ENCODE data around the gene MICALL1.
A peak's percentile ranks its signal among the peaks of the same experiment; 100 is the strongest.
"Not testable (repeated sequence)": the region's sequence is repeated elsewhere in the genome, so short reads cannot be mapped to it uniquely, and the experiment has no call there.

Gene MICALL1

GRCh38 chr22:37927637-37927936 lies 21.5 kb downstream of the MICALL1 start:
- no peak for FAIRE-seq

GRCh38 chr22:37929390-37929789 lies 23.3 kb downstream of the MICALL1 start:
- FAIRE-seq, result no peak

DNA sequence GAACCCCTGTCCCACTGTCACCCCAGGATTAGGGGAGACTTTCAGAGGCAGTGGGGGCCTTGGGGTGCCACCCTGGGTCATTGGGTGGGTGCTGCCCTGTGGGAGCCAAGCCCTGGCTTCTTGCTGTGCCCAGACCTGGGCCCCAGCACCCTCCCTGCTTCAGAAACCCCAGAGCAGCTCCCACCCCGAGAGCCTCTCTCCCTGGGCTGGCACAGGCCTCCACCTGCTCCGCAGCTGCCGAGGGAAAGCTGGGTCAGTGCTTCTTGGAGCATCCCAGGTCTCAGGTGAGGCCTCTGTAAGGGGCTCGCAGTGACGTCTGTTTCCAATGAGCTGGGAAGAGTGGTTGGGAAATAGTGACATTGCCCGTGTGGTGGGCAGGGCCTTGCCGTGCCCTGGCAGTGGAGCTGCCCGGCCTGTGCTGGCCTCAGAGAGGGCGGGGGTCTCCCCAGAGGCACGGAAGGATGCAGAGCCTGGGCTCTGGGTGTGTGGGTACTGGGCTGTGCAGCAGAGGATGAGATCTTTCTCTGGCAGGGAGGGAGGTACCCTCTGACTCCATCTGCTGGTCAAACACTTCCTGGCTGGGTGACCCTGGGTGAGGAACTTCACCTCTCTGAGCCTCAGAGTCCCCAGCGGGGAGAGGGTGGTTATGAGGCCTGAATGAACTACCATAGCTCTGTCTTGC lies 24.3 kb downstream of the MICALL1 start:
- no peak for FAIRE-seq

- FAIRE-seq, result no peak
Measured at GRCh38 chr22:37930952-37931440, 24.9 kb downstream of the MICALL1 start.

DNA sequence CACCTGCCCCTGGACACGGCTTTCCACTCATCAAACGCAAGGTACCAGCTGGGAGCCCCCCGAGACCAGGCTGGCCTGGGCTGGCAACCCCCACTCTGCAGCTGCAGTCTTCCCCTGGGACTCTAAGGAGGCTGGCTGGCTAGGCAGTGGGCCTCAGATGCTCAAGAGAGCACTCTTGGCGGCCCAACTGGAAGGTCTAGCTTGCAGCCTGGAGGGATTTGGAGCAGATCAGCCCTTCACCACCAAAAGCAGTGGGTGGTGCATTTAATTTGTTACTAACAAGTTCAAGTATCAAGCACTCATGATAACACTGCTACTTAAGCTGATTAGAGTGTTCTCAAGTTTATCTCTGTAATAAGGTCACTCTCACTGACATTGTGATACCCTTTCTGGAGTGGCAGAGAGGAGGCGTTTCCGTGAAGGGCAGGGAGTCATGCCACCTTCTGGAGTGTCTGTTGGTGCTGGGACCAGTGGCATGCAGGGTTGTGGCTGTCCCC lies 25.8 kb downstream of the MICALL1 start:
- no peak for FAIRE-seq

DNA sequence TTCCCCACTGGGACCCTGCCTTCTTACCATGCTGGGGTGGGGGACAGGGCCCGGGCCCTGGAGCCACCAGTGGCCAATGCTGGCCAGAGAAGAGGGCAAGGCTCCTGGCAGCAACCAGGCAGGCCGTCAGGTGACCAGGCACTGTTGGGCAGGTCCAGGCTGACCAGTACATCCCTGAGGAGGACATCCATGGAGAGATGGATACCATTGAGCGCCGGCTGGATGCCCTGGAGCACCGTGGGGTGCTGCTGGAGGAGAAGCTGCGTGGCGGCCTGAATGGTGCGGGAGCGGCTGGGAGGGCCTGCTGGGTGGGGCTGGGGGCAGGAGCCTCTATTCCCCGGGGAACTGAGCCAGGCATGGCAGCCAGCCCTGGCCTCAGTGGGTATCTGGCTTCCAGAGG lies 26.3 kb downstream of the MICALL1 start:
- no peak for FAIRE-seq

GRCh38 chr22:37932821-37933578 lies 26.9 kb downstream of the MICALL1 start:
- no peak for FAIRE-seq

- FAIRE-seq, result peak; percentile 85
Measured at GRCh38 chr22:37933711-37934376, 27.7 kb downstream of the MICALL1 start.

DNA sequence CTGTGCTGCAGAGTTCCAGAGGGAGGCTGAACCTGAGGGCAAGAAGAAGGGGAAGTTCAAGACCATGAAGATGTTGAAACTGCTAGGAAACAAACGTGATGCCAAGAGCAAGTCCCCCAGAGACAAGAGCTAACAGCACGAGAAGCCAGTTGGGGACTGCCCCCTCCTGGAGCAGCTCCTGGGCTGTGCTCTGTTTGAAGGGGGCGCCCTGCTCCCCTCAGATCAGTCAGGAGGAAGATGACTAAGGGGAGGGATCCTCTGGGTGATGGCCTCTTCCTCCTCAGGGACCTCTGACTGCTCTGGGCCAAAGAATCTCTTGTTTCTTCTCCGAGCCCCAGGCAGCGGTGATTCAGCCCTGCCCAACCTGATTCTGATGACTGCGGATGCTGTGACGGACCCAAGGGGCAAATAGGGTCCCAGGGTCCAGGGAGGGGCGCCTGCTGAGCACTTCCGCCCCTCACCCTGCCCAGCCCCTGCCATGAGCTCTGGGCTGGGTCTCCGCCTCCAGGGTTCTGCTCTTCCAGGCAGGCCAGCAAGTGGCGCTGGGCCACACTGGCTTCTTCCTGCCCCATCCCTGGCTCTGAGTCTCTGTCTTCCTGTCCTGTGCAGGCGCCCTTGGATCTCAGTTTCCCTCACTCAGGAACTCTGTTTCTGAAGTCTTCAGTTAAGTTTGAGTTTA lies 34.7 kb downstream of the MICALL1 start:
- FAIRE-seq, result no peak

GRCh38 chr22:37942133-37942532 lies 36.0 kb downstream of the MICALL1 start:
- FAIRE-seq, result no peak

GRCh38 chr22:37943136-37943824 lies 37.2 kb downstream of the MICALL1 start:
- FAIRE-seq, result no peak

- FAIRE-seq, result no peak
Measured at GRCh38 chr22:37943825-37944198, 37.7 kb downstream of the MICALL1 start.

- FAIRE-seq, result not testable (repeated sequence)
Measured at GRCh38 chr22:37944423-37944822, 38.3 kb downstream of the MICALL1 start.

GRCh38 chr22:37947142-37947795 lies 41.2 kb downstream of the MICALL1 start:
- FAIRE-seq, result not testable (repeated sequence)

DNA sequence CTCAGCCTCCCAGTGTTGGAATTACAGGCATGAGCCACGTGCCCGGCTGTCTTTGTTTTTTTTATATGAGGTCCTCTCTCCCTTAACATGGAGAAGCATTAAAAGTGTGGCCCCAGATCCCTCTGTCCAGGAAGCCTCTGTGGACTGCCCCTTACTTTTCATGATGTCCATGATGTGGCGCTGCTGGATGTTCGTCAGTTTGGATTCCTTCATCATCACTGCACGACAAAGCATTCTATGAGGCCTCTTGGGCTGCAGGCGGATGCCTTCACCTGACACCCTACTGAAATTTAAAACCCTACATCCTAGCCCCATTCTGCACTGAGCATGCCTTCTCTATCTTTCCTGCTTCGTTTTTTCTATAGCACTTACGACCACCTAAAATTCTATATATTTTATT lies 45.2 kb downstream of the MICALL1 start:
- FAIRE-seq, result no peak

GRCh38 chr22:37952629-37953028 lies 46.5 kb downstream of the MICALL1 start:
- FAIRE-seq, result not testable (repeated sequence)

DNA sequence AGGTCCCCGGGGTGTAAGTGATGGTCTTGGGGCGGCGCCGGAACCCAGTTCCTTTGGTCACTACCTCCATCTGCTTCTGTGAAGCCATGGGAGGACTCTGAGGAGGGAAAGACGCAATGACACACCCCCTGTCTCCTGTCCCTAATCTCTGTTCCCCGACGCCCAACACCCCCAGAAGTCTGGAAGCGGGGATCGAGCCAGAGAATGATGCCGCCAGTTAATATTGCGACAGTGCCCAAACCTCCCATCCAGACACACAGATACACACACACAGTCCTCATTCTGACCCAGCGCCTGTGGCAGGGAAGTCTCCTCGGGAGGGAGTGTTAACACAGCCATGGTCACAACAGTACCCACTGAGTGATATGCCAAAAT lies 47.0 kb downstream of the MICALL1 start:
- no peak for FAIRE-seq

- no peak for FAIRE-seq
Measured at GRCh38 chr22:37953437-37954179, 47.5 kb downstream of the MICALL1 start, which contains the start of the genes C22orf23 and POLR2F. Gene C22orf23, minus strand, starts transcription at chr22:37953601. Its CDS starts 452 bp downstream, at chr22:37953149. Gene POLR2F, plus strand, starts transcription at chr22:37953699. Its CDS starts 89 bp downstream, at chr22:37953788.

DNA sequence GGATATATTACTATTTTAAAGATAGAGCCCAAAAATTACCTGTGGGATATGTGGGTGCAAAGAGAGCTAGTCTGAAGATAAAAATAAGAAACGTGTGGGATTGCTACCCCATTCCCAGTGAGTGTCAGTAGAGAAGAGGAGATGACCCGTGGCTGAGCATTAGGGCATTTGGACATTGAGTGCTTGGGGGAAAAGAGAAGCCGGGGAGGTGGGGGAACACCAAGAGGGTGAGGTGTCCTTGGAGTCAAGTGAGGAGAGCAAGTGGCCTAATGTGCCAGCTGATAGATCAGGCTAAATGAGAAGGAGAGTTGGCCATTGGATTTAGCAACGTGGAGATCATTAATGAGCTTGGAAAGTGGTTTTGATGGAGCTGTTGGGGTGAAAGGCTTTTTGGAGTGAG lies 48.6 kb downstream of the MICALL1 start:
- no peak for FAIRE-seq

DNA sequence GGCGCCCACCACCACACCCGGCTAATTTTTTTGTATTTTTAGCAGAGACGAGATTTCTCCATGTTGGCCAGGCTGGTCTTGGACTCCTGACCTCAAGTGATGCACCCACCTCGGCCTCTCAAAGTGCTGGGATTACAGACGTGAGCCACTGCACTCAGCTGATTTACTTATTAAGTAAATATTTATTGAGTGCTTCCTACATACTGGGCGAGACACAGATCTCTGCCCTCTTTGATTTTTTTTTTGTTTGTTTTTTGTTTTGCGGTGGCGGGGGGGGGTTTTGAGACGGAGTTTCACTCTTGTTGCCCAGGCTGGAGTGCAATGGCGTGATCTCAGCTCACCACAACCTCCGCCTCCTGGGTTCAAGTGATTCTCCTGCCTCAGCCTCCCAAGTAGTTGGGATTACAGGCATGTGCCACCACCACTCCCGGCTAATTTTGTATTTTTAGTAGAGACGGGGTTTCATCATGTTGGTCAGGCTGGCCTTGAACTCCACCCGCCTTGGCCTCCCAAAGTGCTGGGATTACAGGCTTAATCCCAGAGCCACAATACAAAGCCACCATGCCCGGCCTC lies 49.8 kb downstream of the MICALL1 start:
- not testable (repeated sequence) for FAIRE-seq

DNA sequence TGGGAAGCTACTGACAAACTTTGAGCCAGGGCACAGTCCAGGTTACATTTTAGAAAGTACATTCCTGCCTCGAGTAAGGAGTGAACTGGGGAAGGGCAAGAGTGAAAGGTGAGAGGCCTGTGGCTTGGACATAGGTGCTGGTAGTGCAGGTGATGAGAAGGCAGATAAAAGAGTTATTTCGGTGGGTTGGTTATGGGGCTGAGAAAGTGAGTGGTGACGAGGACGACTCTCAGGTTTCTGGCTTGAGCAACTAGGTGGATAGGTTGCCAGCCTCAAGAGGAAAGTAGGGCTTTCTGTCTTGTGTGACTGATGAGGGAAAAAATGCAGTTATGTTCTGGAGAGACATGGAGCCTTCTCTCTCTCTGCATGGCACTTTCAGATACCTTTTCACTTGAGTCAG lies 51.1 kb downstream of the MICALL1 start:
- FAIRE-seq, result no peak
